Gastroesophageal sphincter (tissue), 3 donors: Measurements from ENCODE around the gene HERPUD1.

Source experiments
- CTCF ChIP-seq, 4 experiments: fragments of 200-600 bp in 2 of 4; fragments of 450-650 bp in 2 of 4; sonication (generic) in 1 of 4; IDR thresholded peaks; one replicate each; pipeline ENCODE4 v1.5.1; 2017 to 2019; ENCODE audit warnings: antibody characterized with exemption in 4 of 4, mild to moderate bottlenecking in 2 of 4, moderate library complexity in 2 of 4
- POLR2A ChIP-seq, 2 donors: fragments of 450-650 bp; IDR thresholded peaks; one replicate each; pipeline ENCODE4 v1.6.1; 2017; ENCODE audit warnings: antibody characterized with exemption in 2 of 2, mild to moderate bottlenecking in 2 of 2, moderate library complexity in 1 of 2
- POLR2AphosphoS5 ChIP-seq: sonication (generic); formaldehyde crosslinking; IDR thresholded peaks from one replicate; pipeline ENCODE4 v1.6.1; 2017; ENCODE audit warnings: antibody characterized with exemption

- TF ChIP-seq POLR2AphosphoS5 (no peak), CTCF (IDR thresholded peaks at IDR 0.05) (no peak), POLR2A (IDR thresholded peaks at IDR 0.05) (no peak)
These were observed 29.9 kb downstream of the HERPUD1 start, which contains the start of gene CETP for GRCh38 chr16:56961851-56962281.
